ENCODE measurements around the gene TCAP.

DNA sequence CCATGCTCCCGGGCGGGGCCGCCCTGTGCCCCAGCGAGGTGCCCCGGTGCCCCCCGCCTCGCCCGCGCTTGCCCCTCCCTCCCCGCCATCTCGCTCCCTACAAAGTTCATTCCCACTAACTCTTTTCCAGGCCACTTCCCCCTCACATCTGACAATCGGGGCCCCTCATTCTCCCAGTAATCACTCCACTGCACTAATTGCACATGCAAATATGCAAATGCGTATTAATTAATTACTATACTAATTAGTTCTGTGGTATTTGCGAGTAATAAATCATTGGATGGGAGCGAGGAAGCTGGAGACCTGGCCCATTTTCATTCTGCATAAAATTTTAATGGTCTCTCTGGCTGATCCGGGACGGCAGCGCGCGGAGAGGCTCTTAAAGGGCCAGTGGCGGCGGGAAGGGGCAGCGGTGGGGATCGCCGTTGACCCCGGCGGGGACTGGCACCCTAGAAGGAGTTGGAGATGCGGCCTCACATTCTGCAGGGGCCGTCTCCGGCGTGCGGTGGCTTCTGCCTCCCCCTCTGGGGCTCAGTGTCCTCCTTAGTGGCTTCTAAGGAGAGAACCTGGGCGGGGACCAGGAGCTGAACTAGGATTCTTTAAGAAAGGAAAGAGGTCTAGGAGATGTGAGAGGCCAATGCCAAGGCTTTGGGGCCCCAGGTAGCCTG is 46.8 kb upstream of the TCAP start:
- TF ChIP-seq, protein P1, sequence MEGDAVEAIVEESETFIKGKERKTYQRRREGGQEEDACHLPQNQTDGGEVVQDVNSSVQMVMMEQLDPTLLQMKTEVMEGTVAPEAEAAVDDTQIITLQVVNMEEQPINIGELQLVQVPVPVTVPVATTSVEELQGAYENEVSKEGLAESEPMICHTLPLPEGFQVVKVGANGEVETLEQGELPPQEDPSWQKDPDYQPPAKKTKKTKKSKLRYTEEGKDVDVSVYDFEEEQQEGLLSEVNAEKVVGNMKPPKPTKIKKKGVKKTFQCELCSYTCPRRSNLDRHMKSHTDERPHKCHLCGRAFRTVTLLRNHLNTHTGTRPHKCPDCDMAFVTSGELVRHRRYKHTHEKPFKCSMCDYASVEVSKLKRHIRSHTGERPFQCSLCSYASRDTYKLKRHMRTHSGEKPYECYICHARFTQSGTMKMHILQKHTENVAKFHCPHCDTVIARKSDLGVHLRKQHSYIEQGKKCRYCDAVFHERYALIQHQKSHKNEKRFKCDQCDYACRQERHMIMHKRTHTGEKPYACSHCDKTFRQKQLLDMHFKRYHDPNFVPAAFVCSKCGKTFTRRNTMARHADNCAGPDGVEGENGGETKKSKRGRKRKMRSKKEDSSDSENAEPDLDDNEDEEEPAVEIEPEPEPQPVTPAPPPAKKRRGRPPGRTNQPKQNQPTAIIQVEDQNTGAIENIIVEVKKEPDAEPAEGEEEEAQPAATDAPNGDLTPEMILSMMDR (IDR thresholded peaks at IDR 0.05 in 8 of 11, conservative IDR thresholded peaks at IDR 0.05 in 3 of 11), result no peak
- no peak for TF ChIP-seq POLR2A (IDR thresholded peaks at IDR 0.05)

Data from spleen (tissue), 7 donors.